Activated CD4-positive, alpha-beta T cell treated with anti-CD3 and anti-CD28 coated beads for 1 hour (primary cell): ENCODE measurements around the gene REPS2.

Experiments
- DNase-seq: peaks from one replicate; pipeline ENCODE4 v3.0.0-alpha.2; 2020

REPS2 gene

DNA sequence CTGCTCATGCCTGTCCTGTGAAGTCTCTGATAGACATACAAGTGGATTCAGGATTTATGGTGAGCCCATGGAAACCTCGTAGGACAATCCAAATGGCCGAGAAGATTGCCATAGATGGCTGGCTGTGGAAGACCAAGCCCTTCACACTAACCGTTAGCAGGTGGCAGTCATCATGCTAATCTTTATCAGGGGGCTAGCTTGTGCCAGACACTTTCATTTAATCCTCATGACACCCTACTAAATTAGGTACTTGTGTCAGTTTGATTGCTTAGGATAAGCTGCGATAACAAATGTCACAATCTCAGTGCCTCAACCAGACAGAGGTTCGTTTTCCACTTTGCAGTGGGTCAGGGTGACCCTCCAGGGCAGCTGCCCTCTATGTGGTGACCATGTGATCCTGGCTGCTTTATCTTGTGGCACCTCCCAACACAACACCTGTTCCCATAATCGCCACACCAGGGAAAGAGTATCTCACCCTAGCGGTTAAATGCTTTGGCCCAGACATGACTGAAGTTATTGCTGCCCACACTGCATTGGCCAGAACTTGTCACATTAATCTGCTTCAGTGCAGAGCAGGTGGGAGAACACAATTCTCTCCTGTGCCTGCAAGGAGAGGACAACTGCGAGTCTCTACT lies 60.8 kb downstream of the REPS2 start:
- no peak for DNase-seq

DNA sequence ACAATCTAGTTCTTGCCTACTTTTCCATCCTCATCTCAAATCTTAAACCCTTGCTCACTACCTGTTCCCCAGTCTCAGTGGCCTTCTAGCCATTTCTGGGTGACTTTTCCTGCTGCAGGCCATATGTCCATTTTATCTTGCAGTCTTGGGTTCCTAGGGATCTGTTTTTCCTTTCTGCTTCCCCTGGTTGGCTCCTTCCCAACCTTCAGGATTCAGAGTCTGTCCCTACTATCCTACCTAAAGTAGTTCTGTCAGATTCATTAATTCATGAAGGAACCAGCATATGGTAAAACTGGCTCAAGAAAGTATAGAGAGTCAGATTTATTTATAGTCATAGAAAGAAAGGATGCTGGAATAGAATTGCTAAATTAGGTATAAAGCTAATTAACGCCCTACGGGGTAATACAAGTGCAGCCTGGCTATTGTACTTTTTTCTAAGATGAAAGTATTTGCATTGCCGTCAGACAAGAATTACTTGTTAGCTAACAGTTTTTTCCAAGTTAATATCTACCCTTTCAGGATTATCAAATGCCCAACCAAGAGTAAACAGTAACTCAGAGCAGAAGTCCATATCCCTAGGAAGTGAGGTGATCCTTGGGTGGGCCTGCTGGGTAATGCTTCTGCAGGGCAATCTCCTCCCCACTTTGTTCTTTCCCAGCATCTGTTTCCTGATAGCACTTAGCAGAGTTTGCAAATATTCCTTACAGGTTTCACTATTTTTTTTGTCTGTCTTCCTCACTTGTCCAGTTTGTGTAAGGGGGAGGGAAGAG lies 63.6 kb downstream of the REPS2 start:
- DNase-seq: no peak

DNA sequence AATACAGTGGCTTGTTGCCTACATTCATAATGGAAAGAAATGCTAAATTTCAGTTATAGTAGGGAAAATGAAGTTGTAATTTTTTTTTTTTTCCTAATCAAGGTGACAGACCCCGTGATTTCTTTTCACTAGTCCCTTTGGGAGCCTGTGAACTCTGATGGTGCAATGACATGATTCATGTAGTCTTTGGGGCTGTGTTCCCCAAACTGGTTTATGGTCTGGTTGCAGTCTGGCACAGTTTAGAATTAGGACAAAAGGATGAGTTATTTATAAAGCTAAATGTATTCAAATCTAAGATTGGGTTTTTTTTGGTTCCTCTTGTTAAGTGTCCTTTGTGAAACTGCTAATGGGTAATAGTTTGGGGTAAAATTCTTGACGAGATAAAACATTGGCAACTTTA lies 66.0 kb downstream of the REPS2 start:
- no peak for DNase-seq

DNA sequence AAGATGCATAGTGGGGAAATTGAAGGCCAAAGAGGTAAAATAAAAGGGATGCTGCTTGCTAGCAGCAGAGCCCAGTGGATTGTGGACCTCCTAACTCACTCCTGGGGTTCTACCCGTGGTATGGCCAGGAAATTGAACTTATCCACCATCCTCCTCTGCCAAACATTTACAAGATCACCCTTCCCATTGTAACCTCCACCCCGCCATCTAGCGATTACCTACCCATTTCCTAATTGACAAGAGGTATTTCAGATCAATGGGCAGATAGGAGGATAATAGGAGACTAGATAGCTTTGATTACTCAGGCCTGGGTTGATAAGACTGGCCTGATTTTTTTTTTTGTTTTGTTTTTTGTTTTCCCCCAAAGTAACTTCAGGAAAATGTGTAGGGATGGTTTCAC lies 67.8 kb downstream of the REPS2 start:
- no peak for DNase-seq

DNA sequence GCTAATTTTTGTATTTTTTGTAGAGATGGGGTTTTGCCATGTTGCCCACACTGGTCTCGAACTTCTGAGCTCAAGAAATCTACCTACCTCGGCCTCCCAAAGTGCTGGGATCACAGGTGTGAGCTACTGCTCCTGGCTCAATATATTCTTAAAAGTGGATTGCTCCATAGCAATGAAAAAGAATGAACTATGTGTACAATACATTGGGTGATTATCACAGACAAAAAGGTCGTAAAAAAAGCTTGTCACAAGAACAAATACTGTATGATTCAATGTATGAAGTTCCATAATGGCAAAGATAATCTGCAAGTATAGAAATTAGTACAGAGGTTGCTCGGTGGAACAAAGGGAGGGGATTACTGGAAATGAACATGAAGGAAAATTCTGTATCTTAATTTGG lies 70.7 kb downstream of the REPS2 start:
- DNase-seq: no peak

DNA sequence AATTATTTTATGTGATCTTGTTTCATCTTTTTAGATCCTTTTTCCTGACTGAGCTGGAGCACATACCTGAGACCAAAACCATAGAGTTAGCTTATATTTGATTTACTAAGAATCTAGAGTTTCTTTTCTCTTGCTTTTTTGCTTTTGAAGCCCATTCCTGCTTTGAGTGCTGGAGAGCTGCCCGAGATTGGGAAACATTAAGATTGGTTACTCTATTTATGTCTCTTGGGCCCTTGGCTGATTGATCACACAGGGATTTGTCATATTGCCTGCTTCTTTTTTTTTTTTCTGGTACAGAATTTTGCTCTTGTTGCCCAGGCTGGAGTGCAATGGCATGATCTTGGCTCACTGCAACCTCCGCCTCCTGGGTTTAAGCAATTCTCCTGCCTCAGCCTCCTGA lies 73.9 kb downstream of the REPS2 start:
- no peak for DNase-seq

DNA sequence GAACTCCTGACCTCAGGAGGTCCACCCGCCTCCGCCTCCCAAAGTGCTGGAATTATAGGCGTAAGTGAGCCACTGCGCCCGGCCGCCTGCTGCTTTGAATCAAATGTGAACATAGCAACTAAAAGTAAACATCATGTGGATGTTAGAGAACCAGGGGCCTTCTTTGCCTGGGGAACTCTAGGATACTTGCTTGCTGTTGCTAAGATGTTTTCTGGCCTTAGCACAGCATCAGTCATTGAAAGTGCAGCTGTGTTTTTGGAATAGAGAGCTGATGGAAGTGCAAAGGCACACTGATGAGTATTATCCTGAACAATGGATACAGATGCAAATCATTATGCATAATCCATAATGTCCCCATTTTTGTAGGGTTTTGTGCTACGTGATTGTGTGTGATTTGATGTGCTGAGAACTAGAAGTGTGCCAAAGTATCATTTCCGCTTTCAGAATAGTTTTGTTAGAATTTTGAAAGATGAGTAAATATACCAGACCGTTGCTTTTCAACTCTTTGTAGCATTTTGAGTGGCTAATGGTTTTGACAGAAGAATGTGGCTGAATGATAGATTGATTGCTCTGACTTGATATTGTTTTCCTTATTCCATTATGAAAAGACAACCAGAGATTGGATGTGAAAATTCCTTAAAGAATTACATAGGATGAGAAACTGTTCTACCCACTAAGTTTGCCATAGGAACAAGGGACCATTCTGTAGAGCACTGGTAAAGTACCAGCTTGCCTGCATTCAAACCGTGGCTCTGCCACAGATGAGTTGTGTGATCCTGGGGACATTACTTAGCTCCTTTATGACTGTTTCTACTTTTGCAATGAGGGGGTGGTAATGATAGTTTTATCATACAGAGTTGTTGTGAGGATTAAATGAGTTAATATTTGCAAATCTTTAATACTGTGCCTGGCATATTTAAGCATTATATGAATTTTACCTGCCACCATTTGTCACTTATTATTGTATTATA lies 74.7 kb downstream of the REPS2 start:
- DNase-seq: no peak

DNA sequence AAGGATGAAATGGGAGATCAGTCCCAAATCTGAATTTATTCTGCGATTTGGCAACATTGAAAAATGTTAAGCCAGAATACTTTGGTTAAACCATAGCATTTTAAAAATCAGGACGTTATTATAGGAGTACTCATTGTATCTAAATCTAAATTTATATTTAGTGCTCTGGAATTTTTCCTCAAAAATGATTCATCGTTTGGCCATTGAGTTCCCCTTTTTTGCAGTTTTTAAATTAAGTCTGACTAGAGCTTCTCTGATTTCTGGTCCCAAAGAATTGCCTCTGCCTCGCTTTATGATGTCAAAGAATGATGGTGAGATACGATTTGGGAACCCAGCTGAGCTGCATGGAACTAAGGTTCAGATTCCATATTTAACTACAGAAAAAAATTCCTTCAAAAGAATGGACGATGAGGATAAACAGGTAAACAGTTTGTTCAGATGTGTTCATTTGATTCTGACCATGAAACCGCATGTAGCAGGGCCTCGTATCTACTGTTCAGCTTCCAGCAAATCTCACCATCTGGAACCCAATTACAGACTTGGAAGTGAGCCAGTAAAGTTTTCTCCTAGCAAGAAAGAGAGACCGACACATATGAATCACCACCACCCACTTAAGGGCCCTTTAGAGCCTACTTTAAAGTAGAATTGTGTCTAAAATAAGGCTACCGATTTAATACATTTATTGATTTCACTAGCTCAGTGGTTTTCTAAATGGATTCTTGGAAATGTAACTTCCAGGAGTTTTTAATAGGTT lies 75.6 kb downstream of the REPS2 start:
- no peak for DNase-seq

DNA sequence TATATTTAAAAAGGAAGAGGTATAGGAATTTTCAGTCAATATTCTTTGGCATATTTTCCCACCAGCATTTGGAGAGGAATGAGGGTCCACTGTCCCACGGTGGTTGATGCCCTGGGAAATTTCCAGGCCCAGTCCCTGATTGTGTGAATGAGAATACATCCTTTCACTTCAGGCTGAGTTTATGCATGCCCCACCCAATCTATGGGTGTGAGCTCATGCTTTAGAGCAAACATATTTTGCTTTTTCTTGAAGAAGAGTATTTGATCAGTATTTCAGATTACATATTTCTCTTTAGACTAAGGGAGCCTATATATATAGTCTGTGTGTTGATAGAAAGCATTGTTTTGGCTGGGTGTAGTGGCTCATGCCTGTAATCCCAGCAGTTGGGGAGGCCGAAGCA lies 77.2 kb downstream of the REPS2 start:
- DNase-seq: no peak

DNA sequence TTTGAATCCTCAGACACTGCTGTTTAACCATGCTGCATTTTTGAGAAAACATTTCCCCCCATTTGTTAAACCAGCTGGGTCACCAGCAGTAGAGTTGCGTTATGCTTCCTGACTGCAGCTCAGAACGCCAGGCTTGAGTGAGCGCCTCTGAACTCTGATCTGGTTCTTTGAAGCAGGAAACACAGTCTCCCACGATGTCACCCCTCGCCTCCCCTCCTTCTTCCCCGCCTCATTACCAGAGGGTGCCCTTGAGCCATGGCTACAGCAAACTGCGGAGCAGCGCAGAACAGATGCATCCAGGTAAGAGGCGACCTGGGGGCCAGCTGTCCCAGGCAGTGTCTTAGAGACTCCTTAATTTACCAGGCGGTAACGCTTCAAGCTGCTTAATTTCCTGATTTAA lies 78.4 kb downstream of the REPS2 start:
- no peak for DNase-seq

DNA sequence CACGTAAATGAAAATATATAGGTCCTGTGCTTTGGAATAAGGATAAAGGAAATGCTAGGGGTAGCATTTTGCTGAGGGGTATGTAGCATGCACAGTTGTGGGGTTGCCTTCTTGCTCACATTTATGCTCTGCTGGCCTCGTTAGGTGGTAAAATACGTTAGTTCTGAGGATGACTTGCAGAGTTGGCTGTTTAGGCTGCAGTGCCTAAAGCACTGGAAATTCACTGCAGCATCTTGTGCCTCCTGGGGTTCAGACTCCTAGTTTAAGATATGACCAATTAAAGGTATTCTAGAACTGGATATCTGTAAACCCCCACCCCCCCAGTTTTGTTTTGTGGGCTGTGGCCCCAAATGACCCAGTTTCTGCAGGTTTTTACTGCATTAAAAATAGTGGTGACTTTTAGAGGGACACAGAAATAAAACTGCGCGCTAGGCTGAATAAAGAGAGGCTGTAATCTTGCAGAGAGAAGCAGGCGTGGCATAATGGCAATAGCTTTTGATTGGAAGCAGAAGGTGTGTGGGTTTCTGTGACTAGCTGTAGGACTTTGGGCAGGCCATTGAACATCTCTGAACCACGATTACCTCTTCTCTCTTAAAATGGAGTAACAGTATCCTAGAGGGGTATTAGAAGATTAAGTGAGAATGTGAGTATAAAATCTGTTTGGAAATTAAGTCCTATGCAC lies 79.3 kb downstream of the REPS2 start:
- no peak for DNase-seq

DNA sequence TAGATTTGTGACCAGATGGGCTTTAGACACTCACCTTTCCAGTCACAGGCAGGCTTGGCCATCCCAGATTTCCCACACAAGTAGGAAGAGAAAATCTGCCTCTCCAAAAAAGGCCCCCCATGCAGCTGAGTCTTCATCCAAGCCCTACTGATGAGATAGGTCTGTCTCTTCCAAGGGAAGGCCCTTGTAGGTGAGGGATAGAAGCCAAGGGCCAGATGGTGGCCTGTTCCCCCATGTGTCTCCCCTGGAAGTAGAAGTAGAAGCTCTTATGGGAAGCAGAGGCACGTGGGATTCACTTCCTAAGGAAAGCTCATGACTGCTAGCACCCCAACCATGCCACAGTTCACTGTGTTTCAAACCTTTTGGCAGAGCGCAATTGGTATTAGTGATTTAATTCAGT lies 81.5 kb downstream of the REPS2 start:
- DNase-seq: no peak

DNA sequence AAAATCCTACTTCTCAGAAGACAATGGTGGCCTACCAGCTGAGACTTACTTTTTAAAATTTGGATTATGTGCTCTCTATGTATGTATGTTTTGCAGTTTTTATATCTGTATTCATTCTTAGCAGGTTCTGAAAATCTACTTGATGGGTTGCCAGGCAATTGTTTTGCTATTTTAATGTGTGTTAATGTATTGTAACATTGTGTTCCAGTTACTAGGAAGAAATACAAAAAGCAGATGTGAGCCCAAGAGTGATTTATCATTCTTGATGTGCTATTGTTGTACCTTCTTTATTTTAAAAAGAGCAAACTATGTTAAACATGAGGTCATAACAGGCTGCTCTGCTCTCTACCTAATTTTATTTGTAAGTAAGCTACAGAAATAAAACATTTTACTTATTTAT lies 81.9 kb downstream of the REPS2 start:
- DNase-seq: no peak

DNA sequence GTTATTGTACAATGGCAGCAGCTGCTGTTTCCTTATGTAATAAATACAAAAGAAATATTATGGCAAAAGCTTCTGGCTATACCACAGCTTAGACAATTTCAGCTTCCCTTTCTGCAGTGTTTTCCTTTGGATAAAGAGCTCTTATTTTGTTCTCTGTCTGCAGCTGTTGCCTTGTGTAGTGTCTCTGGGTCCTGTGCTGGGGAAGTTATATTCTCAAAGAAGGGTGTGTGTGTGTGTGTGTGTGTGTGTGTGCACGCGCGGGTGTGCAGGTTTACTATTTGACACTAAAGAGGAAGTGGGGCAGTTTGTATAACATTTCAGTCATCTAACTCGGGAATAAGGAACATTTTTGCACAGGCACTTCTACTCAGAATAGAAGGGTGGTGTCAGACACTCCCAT lies 83.6 kb downstream of the REPS2 start:
- no peak for DNase-seq

DNA sequence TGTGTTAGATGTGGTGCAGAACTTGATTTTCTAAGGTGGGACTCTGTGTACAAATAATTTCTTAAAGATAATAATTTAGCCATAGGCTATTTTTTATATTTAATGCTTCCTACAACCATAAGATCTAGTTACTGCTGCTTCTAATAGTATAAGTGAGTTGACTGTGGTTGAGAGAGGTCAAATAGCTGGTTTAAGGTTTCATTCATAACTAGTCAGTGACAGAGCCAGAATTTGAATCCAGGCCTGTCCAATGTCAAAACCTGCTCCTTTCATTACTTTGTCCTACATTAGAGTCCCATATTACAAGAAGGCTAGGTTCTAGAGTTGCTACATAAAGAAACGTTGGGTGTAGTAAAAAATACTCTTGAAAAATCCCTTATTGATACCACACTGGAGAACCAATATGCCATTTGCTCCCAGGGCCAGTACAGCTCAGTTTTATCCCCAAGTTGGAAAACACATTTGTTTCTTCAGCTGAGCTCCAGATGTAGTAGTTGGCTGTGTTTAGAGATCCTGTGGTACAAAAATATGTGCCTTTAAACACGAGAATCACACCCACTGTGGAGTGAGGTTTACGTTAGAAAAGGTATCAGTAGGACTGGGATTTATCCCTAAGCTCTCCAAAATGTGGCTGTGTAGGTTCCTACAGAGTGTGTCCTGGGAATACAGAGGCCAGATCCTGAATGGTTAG lies 84.3 kb downstream of the REPS2 start:
- DNase-seq: no peak

DNA sequence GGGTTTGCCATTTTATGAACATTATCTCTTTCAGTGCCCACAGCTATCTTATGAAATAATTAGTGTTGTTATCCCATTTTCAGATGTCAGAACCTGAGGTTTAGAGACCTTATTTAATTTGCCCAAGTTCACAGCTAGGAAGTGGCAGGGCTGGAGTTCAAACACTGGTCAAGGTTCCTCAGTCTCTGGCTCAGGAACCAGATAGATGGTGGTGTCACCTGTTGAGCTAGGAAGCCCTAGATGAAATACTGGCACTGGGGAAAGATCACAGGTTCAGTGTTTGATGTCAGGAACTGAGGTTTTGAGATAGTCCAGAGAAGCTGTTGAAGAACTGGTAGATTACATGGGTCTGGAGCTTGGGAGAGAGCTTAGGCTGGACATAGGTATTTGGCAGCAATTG lies 85.4 kb downstream of the REPS2 start:
- DNase-seq: no peak

DNA sequence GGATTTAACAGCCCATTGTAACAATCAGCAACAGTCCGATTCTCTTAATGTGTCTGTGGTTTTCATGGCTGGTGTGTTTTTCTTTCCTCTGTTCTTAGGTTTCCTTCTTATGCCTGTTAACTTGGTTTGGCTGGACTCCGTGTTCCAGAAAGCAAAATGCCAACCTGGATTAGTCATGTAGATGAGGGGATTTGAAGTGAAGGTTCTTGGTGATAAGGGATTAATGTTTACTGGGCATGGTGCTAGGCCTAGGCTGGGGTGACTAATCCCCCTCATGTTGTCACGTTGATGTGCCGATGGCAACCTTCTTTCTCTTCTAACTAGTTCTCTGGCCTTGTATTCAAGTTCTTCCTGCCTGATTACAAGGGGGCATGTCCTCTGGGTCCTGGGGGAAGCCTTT lies 85.9 kb downstream of the REPS2 start:
- DNase-seq: no peak

DNA sequence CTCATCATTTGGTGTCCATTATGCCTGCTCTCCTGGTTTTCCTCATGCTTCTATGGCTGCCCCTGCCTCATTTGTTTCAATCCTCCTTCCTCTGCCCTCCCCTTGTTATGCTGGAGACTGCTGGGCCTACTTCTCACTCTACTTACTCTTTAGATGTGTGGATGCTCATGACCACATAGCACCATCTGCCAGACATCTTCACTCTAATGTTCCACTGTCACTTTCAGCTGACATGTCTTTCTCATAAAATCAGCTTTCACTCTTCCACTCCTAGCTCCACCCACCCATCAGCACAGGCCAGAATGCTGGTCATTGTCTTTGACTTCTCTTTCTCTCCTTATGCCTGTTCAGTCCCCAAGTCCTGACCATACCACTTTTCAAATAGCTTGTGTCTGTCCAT lies 86.8 kb downstream of the REPS2 start:
- DNase-seq: no peak

DNA sequence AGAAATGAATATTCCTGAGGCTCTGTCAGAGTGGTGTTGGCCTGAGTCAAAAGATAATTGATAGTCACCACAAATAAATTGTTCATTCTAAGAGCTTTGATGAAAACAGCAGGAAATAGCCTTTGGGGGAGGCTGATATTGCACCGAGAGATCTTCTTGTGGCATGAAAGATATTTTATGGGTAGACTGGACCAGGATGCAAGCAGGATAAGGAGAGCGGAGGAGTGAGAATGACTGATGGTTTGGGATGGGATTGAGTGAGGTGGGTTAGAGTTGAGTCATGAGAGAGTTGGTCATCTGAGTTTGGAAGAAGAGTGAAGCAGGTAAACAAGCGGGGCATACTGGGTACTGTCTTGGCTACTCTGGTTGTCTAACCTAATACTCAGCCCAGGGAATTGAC lies 88.7 kb downstream of the REPS2 start:
- DNase-seq: no peak

DNA sequence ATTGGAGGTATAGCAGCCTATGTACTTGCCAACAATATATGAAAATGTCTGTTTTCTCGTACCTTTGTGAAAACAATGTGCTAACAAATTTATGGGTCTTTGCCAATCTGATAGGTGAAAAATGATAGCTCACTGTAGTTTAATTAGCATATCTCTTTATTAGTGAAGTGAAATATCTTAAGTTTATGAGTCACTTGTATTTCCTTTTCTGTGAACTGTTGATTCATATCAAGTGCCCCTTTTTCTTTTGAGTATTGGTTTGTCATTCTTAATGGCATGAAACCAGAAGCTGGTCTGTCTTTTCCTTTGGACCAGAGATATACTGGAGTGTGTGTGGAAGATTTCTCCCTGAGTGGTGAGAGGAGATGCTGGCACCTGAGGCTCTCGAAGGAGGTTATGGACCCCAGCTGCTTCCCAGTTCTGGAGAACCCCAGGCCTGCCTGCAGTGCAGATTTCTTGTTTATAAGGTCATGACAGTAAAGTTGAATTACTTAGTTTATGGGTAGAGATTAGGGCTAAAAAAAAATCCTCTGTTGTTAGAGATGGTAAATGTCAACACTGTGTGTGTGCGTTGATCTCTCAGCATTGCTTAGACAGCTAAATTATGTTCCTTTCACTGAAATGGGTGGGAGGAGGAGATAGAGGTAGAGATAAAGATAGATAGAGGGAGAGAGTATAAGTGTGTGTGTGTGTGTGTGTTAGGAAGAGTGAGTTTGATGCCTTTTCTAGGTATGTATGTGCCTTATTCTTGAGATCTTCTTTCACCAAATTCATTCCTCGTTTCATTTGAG lies 89.9 kb downstream of the REPS2 start:
- DNase-seq: no peak

DNA sequence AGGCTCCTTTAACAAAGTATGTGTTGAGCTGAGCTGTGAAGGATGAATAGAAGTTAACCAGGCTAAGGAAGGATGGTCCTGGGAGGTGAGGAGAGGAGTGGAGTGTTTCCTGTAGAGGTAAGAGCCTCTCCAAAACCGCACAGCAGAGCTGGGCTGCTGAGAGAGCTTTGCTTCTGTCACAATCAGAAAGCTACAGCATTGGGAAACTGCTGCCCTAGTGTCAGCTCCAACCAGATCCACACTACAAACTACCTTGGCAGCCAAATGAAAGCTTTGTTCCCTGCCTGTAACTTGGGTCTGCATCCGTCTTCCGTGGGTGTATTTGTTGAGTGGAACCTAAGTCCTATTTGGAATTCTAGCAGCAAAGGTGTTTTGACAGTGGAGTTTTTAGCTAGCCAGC lies 91.8 kb downstream of the REPS2 start:
- DNase-seq: no peak
